Erythroblast (primary cell): ENCODE data around the gene SLC1A5.

Experiments used
- GATA1 ChIP-seq: IDR thresholded peaks from 2 replicates; pipeline ENCODE4 v1.6.1; 2011; ENCODE audit warnings: low read depth, mild to moderate bottlenecking, control low read depth, low read length, moderate library complexity
- POLR2A ChIP-seq: IDR thresholded peaks from 2 replicates; pipeline ENCODE4 v1.6.1; 2011; ENCODE audit warnings: mild to moderate bottlenecking, low read length

DNA sequence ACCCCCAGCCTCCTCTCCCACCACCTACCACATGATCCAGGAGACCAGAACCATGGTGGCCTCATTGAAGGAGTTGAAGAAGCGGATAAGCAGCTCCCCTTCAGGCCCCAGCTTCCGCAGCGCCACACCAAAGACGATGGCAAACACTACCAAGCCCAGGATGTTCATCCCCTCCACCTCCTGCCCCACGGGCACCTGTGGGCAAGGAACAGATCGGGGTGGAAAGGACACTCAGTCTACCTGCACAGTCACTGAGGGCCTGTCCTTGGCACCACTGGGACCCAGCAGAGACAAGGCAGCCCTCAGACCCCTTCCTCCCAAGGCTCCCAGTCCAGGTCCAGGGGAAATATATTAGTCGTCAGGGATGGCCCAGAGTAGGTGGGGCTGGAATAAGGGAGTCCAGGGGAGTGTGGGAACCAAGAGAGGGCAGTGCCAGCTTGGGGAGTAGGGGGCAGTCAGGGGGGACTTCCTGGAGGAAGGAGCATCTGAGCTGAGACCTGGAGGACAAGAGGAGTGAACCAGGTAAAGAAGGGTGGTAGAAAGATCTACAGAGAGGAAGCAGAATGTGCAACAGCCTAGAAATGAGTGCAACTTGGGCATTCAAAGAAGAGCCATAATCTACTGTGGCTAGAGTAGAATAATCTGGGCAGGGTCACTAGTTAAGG is 5.9 kb downstream of the SLC1A5 start:
- no peak for TF ChIP-seq POLR2A
- TF ChIP-seq GATA1: no peak
